Esophagus muscularis mucosa (tissue), 4 donors: ENCODE data around the gene MED13L. TPM values are rescaled to one million over a fixed set of nuclear protein-coding genes. Genes with fewer than 3 reads are reported as not detected.

Source experiments
- DNase-seq: peaks from one replicate; pipeline ENCODE4 v3.0.0-alpha.2; 2017; ENCODE audit errors: extremely low spot score
- H3K27ac ChIP-seq, 4 donors: fragments of 200-600 bp; sonication (generic); replicated peaks in 1 of 4; 1 replicate in 3 of 4; 2 replicates in 1 of 4; pipeline ENCODE4 v1.5.1; 2016 to 2019; ENCODE audit warnings: mild to moderate bottlenecking in 1 of 4
- H3K27me3 ChIP-seq, 4 donors: fragments of 200-600 bp; sonication (generic); one replicate each; pipeline versions ENCODE4 v1.5.1 to v1.6.0; 2016 to 2019
- H3K36me3 ChIP-seq, 4 donors: fragments of 200-600 bp; sonication (generic); one replicate each; pipeline ENCODE4 v1.5.1; 2016 to 2019
- H3K4me1 ChIP-seq, 4 donors: fragments of 200-600 bp; sonication (generic); one replicate each; pipeline ENCODE4 v1.5.1; 2016 to 2019
- H3K4me3 ChIP-seq, 4 donors: fragments of 200-600 bp; sonication (generic); 1 replicate in 2 of 4; 2 replicates in 2 of 4; pipeline ENCODE4 v1.5.1; 2016 to 2019; ENCODE audit warnings: mild to moderate bottlenecking in 4 of 4, moderate library complexity in 1 of 4
- H3K9me3 ChIP-seq, 4 donors: fragments of 200-600 bp; sonication (generic); 1 replicate in 3 of 4; 2 replicates in 1 of 4; pipeline ENCODE4 v1.5.1; 2016 to 2019
- EP300 ChIP-seq: sonication (generic); formaldehyde crosslinking; IDR thresholded peaks from one replicate; pipeline ENCODE4 v1.6.1; 2017; ENCODE audit warnings: antibody characterized with exemption
- POLR2A ChIP-seq: fragments of 450-650 bp; IDR thresholded peaks from one replicate; pipeline ENCODE4 v1.6.1; 2017; ENCODE audit warnings: antibody characterized with exemption, moderate library complexity, mild to moderate bottlenecking, low read depth
- POLR2AphosphoS5 ChIP-seq, 2 donors: sonication (generic); formaldehyde crosslinking; IDR thresholded peaks; one replicate each; pipeline ENCODE4 v1.6.1; 2017; ENCODE audit warnings: antibody characterized with exemption in 2 of 2
- WGBS: methylation state at CpG from one replicate; pipeline ENCODE4 v1.1.5; 2018; 5-methylcytosine and 5-hydroxymethylcytosine counted together
- intact Hi-C: fragments of 100-400 bp; cut with DNase I; formaldehyde crosslinking; loops from one replicate; pipeline ENCODE4 v1.15.1; 2023
- total RNA-seq, 4 donors: library from RNA; depleted of rRNA; stranded (reverse); fragments of >200 nt; gene quantifications; one replicate each; pipeline versions ENCODE4 v1.1.0 to v1.2.1, GENCODE V29; 2016
- TF ChIP-seq, protein P1 (sequence below), 3 experiments: fragments of 200-600 bp in 2 of 3; fragments of 450-650 bp in 1 of 3; sonication (generic) in 2 of 3; IDR thresholded peaks; one replicate each; pipeline ENCODE4 v1.5.1; 2017 to 2019; ENCODE audit warnings: antibody characterized with exemption in 3 of 3, mild to moderate bottlenecking in 2 of 3, moderate library complexity in 1 of 3

MED13L gene
- total RNA-seq, 4 donors from 2014 or later: 141 to 350 (median 175) TPM

DNA sequence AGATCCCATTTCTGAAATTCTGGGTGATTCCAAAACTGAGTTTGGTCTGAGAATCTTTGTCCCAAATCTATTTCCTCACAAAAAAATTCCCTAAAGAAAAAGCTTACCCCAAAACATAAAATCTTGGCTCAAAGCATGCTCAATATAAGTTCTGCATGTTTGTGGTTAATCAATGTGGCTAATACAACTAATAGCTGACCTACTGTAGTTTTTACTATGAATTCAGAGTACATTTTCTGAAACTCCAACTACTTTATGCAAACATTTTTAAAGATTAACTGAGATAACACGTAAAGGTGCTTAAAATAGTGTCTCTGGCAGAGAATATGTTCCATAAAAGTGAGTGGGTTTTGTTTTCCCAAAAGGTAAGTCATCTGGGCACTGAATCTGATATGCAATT, 133.1 kb downstream of the MED13L start:
- Histone ChIP-seq H3K4me1 (peaks cover 64 to 82% (median 80%) of the 10 kb centered on the region in 4 donors), H3K4me3 (no peak overlapping the region), H3K36me3 (no peaks in the 10 kb centered on the region), H3K27ac (peak overlapping the region; percentile 55 to 66 (median 56)), H3K27me3 (no peaks in the 10 kb centered on the region), H3K9me3 (no peaks in the 10 kb centered on the region)
- no peak for DNase-seq
- 57% methylated on average over 1 of the region's 1 CpG for WGBS
- TF ChIP-seq, protein P1, sequence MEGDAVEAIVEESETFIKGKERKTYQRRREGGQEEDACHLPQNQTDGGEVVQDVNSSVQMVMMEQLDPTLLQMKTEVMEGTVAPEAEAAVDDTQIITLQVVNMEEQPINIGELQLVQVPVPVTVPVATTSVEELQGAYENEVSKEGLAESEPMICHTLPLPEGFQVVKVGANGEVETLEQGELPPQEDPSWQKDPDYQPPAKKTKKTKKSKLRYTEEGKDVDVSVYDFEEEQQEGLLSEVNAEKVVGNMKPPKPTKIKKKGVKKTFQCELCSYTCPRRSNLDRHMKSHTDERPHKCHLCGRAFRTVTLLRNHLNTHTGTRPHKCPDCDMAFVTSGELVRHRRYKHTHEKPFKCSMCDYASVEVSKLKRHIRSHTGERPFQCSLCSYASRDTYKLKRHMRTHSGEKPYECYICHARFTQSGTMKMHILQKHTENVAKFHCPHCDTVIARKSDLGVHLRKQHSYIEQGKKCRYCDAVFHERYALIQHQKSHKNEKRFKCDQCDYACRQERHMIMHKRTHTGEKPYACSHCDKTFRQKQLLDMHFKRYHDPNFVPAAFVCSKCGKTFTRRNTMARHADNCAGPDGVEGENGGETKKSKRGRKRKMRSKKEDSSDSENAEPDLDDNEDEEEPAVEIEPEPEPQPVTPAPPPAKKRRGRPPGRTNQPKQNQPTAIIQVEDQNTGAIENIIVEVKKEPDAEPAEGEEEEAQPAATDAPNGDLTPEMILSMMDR (IDR thresholded peaks at IDR 0.05): no peak
- TF ChIP-seq EP300 (no peak), POLR2A (no peak), POLR2AphosphoS5 (IDR thresholded peaks at IDR 0.05) (no peak)
- intact Hi-C loops: no loop called here

- WGBS: 30% methylated on average over 1 of the region's 1 CpG
- no peaks in the 10 kb centered on the region for H3K9me3 ChIP-seq
- intact Hi-C loops: no loop called here
These were observed 133.6 kb downstream of the MED13L start for GRCh38 chr12:116143909-116144308.

GRCh38 chr12:116142936-116143898, 134.3 kb downstream of the MED13L start:
- TF ChIP-seq, protein P1 (IDR thresholded peaks at IDR 0.05): no peak
- TF ChIP-seq POLR2AphosphoS5 (IDR thresholded peaks at IDR 0.05) (no peak), EP300 (no peak), POLR2A (no peak)
- Histone ChIP-seq H3K27me3 (no peaks in the 10 kb centered on the region), H3K4me3 (no peak overlapping the region), H3K9me3 (no peaks in the 10 kb centered on the region), H3K27ac (peak overlapping the region; percentile 55 to 66 (median 56)), H3K4me1 (peaks cover 52 to 82% (median 80%) of the 10 kb centered on the region in 4 donors), H3K36me3 (no peaks in the 10 kb centered on the region)
- intact Hi-C loops: no loop called here
- 43% methylated on average over 9 of the region's 9 CpGs for WGBS
- no peak for DNase-seq

More at GRCh38 chr12:116143909-116144308, 133.6 kb downstream of the MED13L start:
- TF ChIP-seq POLR2AphosphoS5 (IDR thresholded peaks at IDR 0.05) (no peak), POLR2A (no peak), EP300 (no peak)
- TF ChIP-seq, protein P1 (IDR thresholded peaks at IDR 0.05): no peak
- no peak for DNase-seq
- H3K36me3 ChIP-seq: no peaks in the 10 kb centered on the region
- H3K4me3 ChIP-seq: no peak overlapping the region
- H3K27me3 ChIP-seq: no peaks in the 10 kb centered on the region
- peak overlapping the region; percentile 55 to 66 (median 56) for H3K27ac ChIP-seq
- H3K4me1 ChIP-seq: peaks cover 59 to 82% (median 79%) of the 10 kb centered on the region in 4 donors

DNA sequence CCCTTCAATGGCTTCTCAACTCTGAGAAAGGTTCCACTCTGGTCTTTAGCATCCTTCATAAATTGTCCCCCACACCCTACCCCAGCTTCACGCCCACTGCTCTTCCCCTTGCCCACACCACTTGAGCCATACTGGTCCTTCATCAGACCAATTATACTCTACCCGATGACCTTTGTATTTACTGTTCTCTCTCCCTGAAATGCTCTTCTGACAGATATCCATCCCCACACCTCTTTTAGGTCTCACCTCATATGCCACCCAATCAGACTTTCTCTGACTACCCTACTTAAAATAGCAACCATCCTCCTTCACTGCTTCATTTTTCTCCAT, 135.7 kb downstream of the MED13L start:
- TF ChIP-seq POLR2A (no peak), POLR2AphosphoS5 (IDR thresholded peaks at IDR 0.05) (no peak), EP300 (no peak)
- TF ChIP-seq, protein P1 (IDR thresholded peaks at IDR 0.05): no peak
- Histone ChIP-seq H3K4me3 (no peak overlapping the region), H3K36me3 (no peaks in the 10 kb centered on the region), H3K9me3 (no peaks in the 10 kb centered on the region), H3K27me3 (no peaks in the 10 kb centered on the region), H3K4me1 (peaks cover 50 to 82% (median 78%) of the 10 kb centered on the region in 4 donors), H3K27ac (peak overlapping the region in 1 of 4 donors; percentile 15)
- intact Hi-C loops: no loop called here
- WGBS: 90% methylated on average over 2 of the region's 2 CpGs
- no peak for DNase-seq
